ENCODE measurements around the gene RIMBP2. TPM values are rescaled to one million over a fixed set of nuclear protein-coding genes. Genes with fewer than 3 reads are reported as not detected.

Gene RIMBP2
- total RNA-seq, 1 donor from 2014 or later = 20.5 TPM

DNA sequence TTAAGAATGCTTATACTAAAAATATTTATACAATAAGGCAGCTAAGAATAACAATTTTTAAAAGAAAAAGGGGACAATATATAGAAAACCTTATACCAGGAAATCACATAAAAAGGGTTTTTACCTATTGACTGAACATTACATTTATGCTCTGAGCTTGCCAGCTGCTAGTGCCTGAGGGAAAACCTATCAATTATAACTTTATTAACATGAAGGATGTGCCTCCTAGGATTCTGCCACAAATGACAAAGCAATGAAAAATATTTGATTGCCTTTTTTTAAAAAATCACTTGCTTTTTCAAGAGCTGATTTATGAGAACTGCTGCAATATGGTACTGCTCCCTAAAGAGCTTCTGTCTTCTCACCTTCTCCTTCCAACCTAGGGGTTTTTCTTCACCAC lies 185.7 kb downstream of the RIMBP2 start:
- Mint-ChIP-seq H3K27ac (ENCODE audit: unreplicated experiment) (no peak overlapping the region), H3K4me1 (ENCODE audit: low read depth, unreplicated experiment) (peaks cover 3% of the 10 kb centered on the region), H3K27me3 (ENCODE audit: unreplicated experiment) (peaks cover 5% of the 10 kb centered on the region), H3K36me3 (ENCODE audit: unreplicated experiment) (no peaks in the 10 kb centered on the region), H3K9me3 (ENCODE audit: unreplicated experiment) (peaks cover 5% of the 10 kb centered on the region), H3K4me3 (ENCODE audit: unreplicated experiment) (no peak overlapping the region)
- DNase-seq = no peak
- TF ChIP-seq, protein P1, sequence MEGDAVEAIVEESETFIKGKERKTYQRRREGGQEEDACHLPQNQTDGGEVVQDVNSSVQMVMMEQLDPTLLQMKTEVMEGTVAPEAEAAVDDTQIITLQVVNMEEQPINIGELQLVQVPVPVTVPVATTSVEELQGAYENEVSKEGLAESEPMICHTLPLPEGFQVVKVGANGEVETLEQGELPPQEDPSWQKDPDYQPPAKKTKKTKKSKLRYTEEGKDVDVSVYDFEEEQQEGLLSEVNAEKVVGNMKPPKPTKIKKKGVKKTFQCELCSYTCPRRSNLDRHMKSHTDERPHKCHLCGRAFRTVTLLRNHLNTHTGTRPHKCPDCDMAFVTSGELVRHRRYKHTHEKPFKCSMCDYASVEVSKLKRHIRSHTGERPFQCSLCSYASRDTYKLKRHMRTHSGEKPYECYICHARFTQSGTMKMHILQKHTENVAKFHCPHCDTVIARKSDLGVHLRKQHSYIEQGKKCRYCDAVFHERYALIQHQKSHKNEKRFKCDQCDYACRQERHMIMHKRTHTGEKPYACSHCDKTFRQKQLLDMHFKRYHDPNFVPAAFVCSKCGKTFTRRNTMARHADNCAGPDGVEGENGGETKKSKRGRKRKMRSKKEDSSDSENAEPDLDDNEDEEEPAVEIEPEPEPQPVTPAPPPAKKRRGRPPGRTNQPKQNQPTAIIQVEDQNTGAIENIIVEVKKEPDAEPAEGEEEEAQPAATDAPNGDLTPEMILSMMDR (IDR thresholded peaks at IDR 0.05; ENCODE audit: partially characterized antibody, unreplicated experiment) = no peak

DNA sequence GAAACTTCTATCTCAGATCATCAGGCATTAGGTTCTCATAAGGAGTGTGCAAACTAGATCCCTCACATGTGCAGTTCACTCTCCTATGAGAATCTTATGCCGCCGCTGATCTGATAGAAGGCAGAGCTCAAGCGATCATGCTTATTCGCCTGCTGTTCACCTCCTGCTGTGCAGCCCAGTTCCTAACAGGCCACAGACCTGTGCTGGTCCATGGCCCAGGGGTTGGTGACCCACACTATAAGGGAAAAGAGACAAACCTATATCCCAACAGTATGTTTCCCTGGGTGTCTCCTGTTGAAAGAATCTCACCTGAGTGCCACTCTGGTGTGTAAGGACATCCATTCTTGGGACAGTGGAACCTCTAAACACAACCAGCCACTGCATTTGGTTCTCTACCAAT lies 186.3 kb downstream of the RIMBP2 start:
- TF ChIP-seq, protein P1 (IDR thresholded peaks at IDR 0.05; ENCODE audit: partially characterized antibody, unreplicated experiment) = no peak
- H3K4me1 Mint-ChIP-seq (ENCODE audit: low read depth, unreplicated experiment) = peaks cover 3% of the 10 kb centered on the region
- H3K27ac Mint-ChIP-seq (ENCODE audit: unreplicated experiment) = no peak overlapping the region
- H3K4me3 Mint-ChIP-seq (ENCODE audit: unreplicated experiment) = no peak overlapping the region
- H3K9me3 Mint-ChIP-seq (ENCODE audit: unreplicated experiment) = peaks cover 5% of the 10 kb centered on the region
- H3K36me3 Mint-ChIP-seq (ENCODE audit: unreplicated experiment) = peaks cover 3% of the 10 kb centered on the region
- DNase-seq = no peak
- peaks cover 12% of the 10 kb centered on the region for H3K27me3 Mint-ChIP-seq (ENCODE audit: unreplicated experiment)

DNA sequence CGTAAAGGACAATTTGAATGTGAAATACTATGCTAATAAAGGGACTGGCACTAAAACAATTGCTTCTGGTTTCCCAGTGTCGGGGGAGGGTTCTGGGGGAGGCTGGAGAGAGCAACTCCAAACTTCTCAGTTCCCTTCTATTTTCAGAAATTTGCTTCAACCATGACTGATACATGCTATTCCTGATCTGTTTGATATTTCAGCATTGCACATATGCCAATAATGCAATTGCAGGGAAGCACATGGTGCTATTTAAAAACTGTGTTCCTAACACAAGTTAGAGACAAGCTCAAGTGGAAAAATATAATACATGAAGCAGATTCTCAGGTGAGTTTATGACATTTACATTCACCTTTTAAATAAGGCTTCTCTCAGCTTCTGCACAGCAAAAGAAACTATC lies 188.9 kb downstream of the RIMBP2 start:
- DNase-seq = no peak
- H3K36me3 Mint-ChIP-seq (ENCODE audit: unreplicated experiment) = peaks cover 12% of the 10 kb centered on the region
- H3K9me3 Mint-ChIP-seq (ENCODE audit: unreplicated experiment) = peaks cover 5% of the 10 kb centered on the region
- TF ChIP-seq, protein P1 (IDR thresholded peaks at IDR 0.05; ENCODE audit: partially characterized antibody, unreplicated experiment) = no peak
- H3K4me3 Mint-ChIP-seq (ENCODE audit: unreplicated experiment) = no peak overlapping the region
- no peak overlapping the region for H3K27ac Mint-ChIP-seq (ENCODE audit: unreplicated experiment)
- H3K27me3 Mint-ChIP-seq (ENCODE audit: unreplicated experiment) = peaks cover 13% of the 10 kb centered on the region
- peaks cover 3% of the 10 kb centered on the region for H3K4me1 Mint-ChIP-seq (ENCODE audit: low read depth, unreplicated experiment)

DNA sequence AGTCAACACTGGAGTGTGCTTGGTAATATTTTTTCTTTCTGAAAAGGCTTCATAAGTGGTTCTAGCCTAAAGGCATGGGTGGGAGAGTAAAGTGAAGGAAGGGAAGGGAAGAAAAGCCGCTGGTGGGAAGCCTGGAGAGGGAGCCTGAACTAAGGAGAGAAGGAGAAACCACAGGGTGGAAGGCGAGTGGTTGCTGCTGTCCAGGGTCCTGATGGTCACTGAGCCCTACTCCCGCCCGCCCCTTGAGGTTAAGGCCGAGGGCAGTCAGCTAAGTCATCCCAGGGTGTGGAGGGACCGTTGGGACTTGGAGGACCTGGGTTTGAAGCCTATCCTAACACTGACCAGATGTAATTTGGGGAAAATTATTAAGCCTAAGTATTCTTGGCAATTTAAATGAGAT lies 189.3 kb downstream of the RIMBP2 start:
- TF ChIP-seq, protein P1 (IDR thresholded peaks at IDR 0.05; ENCODE audit: partially characterized antibody, unreplicated experiment) = no peak
- peaks cover 15% of the 10 kb centered on the region for H3K27me3 Mint-ChIP-seq (ENCODE audit: unreplicated experiment)
- DNase-seq = no peak
- peaks cover 12% of the 10 kb centered on the region for H3K36me3 Mint-ChIP-seq (ENCODE audit: unreplicated experiment)
- no peak overlapping the region for H3K4me3 Mint-ChIP-seq (ENCODE audit: unreplicated experiment)
- H3K9me3 Mint-ChIP-seq (ENCODE audit: unreplicated experiment) = peaks cover 5% of the 10 kb centered on the region
- H3K4me1 Mint-ChIP-seq (ENCODE audit: low read depth, unreplicated experiment) = peaks cover 3% of the 10 kb centered on the region
- H3K27ac Mint-ChIP-seq (ENCODE audit: unreplicated experiment) = no peak overlapping the region

DNA sequence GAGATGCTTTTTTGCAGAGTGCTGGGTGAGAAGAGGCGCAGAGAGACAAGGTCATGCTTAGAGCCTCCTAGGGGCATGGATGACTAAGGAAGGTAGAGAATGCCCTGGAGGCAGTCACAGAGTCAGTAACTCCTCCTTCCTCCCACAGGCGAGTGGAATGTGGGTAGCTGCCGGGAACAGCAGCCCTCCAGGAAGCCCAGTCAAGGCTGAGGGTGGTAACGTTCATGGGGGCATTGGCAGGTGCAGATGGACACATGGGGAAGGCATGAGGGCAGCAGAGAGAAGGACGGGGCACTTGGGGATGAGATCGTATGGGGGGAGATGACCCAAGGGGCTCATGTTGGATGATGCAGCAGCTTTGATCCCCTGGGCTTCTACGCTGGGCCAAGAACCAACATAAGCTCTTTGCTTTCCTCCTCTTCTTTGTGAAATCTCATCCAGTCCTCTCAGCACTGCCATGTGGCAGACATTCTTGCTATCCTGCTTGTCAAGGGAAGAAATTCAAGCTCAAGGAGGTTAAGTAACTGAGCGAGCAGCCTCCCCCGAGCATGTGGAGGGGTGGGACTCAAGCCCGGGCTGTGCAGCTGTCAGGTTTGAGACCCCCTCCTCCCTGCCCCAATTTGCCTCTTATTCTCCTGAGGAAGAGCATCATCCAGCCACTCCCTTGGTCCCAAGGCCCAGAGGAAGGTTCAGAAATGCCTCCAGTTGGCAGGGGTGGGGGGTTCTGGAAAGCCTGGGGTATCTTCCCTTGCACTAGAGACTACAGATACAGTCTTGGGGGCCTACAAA lies 190.5 kb downstream of the RIMBP2 start:
- Mint-ChIP-seq H3K27me3 (ENCODE audit: unreplicated experiment) (peaks cover 15% of the 10 kb centered on the region), H3K9me3 (ENCODE audit: unreplicated experiment) (peaks cover 7% of the 10 kb centered on the region)

More for the DNA sequence above, 190.5 kb downstream of the RIMBP2 start:
- peaks cover 12% of the 10 kb centered on the region for H3K36me3 Mint-ChIP-seq (ENCODE audit: unreplicated experiment)
- no peak overlapping the region for H3K4me3 Mint-ChIP-seq (ENCODE audit: unreplicated experiment)
- no peak overlapping the region for H3K27ac Mint-ChIP-seq (ENCODE audit: unreplicated experiment)
- TF ChIP-seq, protein P1 (IDR thresholded peaks at IDR 0.05; ENCODE audit: partially characterized antibody, unreplicated experiment) = no peak
- no peak for DNase-seq
- peaks cover 3% of the 10 kb centered on the region for H3K4me1 Mint-ChIP-seq (ENCODE audit: low read depth, unreplicated experiment)

Data from glutamatergic neuron (in vitro differentiated cells).